ENCODE data around the gene TMEM119. TPM values are rescaled to one million over a fixed set of nuclear protein-coding genes. Genes with fewer than 3 reads are reported as not detected.
"Not testable (repeated sequence)": the region's sequence is repeated elsewhere in the genome, so short reads cannot be mapped to it uniquely, and the experiment has no call there.

Gene TMEM119
- total RNA-seq, 1 experiment from 2014 or later, result 0.58 TPM

DNA sequence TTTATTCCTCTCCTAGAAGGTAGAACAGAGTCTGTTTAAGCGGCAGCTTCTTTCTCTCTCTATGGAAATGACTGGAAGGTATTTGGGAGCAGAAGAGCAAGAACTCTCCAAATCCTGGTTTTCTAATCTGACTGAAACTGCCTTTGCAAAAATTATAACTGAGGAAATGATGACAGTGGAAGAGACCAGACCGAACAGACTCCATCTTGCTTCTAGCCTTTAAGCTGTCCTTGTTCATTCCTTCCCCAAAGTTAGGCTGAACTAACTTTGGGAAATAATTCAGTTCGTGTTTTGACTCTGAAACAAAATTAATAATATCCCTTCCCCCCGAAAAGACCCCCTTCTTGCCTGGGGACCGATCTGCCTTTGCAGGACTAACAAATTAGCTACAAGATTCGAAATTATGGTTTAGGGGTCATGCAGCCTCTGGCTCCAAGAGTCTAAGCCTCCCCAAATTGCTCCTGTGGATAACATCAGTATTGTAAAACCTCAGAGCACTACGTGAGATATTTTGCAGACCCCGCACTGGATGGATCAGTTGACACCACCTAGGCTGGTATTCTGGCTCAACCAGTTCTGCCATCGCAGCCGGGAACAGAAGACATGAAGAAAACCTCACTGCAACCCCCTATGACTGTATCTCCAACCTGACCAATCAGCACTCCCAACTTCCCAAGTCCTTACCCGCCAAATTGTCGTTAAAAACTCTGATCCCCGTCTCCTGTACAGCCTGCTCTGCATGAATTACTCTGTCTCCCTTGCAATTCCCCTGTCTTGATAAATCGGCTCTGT is 21.7 kb upstream of the TMEM119 start:
- in situ Hi-C loops (cut with HindIII; ENCODE audit: low sequenced_read_pairs), result no loop called here

DNA sequence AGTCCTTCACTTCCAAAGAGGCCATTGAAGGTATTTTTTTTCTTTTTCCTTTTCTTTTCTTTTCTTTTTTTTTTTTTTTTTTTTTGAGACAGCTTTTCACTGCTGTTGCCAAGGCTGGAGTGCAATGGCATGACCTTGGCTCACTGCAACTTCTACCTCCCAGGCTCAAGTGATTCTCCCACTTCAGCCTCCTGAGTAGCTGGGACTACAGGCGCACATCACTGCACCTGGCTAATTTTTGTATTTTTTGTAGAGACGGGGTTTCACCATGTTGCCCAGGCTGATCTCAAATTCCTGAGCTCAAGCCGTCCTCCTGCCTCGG is 21.0 kb upstream of the TMEM119 start:
- DNase-seq (ENCODE audit: low spot score); in situ Hi-C loops (cut with HindIII; ENCODE audit: low sequenced_read_pairs): not testable (repeated sequence)

More for the DNA sequence above, 21.7 kb upstream of the TMEM119 start:
- DNase-seq (ENCODE audit: low spot score), result no peak

DNA sequence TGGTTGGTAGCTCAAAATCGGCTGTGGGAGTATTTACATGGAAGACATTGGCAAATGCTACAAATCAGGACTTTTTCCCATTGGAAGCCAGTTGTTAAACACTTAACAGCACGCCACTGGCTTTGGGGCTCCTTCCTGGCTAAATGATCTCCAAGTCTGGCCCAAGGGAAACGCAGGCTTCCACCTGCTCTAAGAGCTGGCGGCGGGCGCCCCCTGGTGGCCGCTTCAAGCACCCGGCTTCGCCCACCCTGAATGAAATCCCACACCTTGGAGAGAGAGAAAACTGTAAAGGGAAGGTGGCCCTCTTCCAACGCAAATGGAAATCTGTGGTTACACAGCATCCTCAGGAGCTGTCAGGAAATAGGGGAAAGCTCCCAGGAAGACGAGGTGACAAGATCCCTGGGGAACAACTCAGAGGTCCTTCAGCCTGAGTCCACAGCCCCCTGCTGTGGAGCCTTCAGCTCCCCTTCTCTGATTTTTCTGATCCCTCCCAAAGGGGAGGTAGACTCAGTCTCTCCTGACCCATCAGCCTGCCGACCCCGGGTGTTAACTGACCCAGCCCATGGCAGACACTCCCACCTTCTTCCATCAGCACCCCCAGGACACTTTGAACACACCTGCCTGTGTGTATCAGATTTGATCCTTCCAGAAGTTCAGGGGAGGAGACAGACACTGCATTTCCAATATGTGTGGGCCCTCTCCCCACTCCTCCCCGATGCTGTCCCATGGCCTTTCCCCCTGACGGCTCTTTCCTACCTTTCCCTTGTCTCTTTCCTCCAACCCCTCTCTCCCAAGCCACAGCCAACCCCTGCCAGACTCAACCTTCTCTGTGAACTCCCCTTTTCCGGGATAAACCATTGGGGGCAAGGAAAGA is 20.4 kb upstream of the TMEM119 start:
- peak; percentile 79 for DNase-seq (ENCODE audit: low spot score)
- in situ Hi-C loops (cut with HindIII; ENCODE audit: low sequenced_read_pairs), result no loop called here

DNA sequence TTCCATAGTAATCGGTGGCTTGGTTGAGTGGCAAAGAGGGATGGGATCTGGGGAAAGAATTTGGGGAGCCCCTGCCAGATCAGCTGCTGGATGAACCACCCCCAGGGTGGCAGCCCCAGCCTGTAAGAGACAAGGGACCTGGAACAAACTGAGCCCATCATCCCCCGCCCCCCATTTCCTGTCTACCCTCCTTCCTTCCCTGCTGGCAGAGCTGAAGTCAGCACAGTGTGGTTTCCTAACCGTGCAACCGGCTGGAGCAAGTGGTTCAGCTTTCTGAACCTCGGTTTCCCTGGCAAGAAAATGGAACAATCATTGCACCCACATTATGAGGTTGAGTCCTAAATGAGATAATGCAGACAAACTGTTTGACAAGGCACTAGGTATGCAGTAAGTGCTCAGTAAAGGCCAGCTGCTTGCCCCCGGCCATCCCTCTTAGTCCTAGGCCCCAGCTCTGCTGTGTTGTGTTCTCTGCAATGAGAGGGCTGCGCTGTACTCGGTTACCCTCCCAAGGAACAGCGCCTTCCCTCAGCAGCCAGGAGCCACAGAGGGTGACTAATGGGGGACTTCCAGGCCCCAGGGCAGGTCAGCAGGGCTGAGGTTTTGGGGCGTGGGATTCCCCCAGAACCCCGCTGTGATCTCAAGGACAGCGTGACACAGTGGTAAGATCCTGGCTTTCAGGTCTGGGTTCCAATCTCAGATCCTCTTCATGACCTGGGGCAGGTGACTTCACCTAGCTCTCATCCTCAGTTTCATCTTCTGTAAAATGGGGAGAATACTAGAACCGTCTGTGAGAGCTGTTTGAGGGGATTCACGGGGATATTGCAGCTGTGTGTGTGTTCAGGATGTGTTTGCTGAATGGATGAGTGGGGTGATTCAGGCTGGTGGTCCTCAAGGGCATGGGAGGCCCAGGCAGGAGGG is 19.3 kb upstream of the TMEM119 start:
- in situ Hi-C loops (cut with HindIII; ENCODE audit: low sequenced_read_pairs), result no loop called here
- no peak for DNase-seq (ENCODE audit: low spot score)

DNA sequence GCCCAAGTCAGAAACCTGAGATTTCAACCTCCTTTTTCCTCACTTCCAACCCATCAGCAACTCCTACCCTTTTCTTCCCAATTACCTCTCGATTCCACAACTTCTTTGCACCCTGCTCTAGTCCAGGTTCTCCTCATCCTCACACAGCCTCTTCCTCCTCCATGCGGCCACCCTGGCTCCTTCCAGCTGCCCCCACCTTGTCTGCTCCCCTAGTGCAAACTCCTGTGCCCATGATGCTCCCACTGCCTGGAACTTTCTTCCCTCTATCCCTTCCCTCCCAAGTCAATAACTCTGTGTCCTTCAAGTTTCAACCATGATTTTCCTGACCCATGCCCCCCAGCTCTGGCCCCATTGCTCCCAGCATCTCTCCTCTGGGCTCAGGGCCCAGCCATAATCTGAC is 18.5 kb upstream of the TMEM119 start:
- no peak for DNase-seq (ENCODE audit: low spot score)
- in situ Hi-C loops (cut with HindIII; ENCODE audit: low sequenced_read_pairs), result no loop called here

DNA sequence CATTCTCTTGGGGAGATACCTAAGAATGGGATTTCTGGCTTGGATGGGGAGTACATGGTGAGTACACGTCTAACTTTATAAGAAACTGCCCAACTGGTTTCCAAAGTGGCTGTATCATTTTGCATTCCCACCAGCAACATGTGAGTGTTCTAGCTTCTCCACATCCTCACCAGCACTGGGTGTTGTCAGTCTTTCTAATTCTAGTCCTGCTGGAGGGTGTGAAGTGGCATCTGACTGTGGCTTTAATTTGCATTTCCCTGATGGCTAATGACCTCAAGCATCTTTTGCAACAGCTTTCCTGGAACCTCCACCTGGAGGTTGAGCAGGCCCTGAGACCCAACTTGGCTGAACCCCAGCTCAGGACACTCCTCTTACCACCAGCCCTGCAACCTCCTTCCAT is 18.0 kb upstream of the TMEM119 start:
- no peak for DNase-seq (ENCODE audit: low spot score)
- in situ Hi-C loops (cut with HindIII; ENCODE audit: low sequenced_read_pairs), result no loop called here

DNA sequence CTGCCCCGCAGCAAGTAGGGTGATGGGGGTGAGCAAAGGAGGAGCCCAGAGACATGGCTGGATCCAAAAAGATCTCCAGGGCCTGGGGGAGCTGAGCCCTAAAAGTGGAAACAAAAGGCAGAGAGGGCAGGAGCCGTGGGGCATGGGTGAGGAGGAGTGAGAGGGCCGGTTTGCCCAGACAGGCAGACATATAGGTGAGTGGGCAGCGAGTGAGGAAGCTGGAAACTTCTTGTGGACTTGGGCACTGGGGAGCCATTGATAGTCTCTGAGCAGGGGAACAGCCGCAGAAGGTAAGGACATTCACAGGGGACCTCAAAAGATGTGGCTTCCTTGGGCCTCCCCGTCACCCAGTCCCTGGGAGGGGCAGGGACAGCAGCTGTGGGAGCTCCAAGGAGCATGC is 16.8 kb upstream of the TMEM119 start:
- in situ Hi-C loops (cut with HindIII; ENCODE audit: low sequenced_read_pairs), result no loop called here
- DNase-seq (ENCODE audit: low spot score), result no peak

DNA sequence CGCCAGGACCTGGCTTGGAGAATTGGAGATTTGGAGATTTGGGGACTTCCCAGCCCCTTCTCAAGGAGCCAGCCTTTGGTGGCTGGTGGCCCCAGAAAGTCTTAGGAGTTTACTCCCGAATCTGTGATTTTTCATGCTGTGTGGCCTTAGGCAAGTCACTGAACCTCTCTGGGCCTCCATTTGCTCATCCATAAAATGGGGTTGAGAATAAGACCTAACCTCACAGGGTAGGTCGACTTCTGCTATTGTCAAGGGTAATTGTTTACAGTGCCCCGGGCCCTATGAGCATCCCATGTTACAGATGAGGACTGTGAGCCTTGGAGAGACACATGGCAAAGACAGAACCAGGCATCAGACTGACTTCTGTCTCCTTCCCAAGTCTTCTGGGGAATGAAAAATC is 16.2 kb upstream of the TMEM119 start:
- no peak for DNase-seq (ENCODE audit: low spot score)
- in situ Hi-C loops (cut with HindIII; ENCODE audit: low sequenced_read_pairs), result no loop called here

DNA sequence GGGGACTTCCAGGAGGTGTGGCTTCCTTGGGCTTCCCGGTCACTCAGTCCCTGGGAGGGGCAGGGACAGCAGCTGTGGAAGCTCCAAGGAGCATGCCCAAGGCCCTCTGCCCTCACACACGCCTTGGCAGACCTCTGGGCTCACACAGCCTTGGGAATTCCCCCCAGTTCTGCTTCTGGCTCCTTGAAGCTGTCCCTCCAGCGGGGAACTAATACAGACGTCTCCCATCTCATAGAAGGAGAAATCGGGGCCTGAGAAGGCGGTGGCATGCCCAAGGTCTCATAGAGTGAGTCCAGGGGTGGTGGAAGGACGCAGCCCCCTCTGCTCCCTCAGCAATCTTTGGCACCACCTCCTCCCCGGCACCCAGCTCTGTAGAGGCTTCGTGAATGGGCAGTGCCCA is 15.7 kb upstream of the TMEM119 start:
- in situ Hi-C loops (cut with HindIII; ENCODE audit: low sequenced_read_pairs), result no loop called here
- DNase-seq (ENCODE audit: low spot score), result no peak

DNA sequence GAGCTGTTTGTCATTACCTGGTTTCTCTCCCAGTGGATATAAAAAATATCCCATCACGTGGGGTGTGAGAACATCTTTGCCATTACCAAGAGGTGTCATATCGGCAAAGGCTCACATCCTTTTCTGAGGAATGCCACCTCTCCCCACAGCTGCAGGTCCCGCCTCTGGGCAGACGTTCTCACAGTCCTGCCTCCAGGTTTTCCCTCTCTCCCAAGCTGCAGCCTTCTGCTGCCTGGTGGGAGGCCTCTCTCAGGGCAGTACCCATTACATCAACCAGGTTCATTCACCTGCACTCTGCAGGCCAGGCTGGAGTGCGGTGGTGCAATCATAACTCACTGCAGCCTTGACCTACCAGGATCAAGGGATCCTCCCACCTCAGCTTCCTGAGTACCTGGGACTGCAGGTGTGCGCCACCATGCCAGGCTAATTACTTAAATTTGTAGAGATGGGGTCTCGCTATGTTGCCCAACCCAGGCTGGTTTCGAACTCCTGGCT is 15.0 kb upstream of the TMEM119 start:
- in situ Hi-C loops (cut with HindIII; ENCODE audit: low sequenced_read_pairs), result no loop called here
- DNase-seq (ENCODE audit: low spot score), result no peak

DNA sequence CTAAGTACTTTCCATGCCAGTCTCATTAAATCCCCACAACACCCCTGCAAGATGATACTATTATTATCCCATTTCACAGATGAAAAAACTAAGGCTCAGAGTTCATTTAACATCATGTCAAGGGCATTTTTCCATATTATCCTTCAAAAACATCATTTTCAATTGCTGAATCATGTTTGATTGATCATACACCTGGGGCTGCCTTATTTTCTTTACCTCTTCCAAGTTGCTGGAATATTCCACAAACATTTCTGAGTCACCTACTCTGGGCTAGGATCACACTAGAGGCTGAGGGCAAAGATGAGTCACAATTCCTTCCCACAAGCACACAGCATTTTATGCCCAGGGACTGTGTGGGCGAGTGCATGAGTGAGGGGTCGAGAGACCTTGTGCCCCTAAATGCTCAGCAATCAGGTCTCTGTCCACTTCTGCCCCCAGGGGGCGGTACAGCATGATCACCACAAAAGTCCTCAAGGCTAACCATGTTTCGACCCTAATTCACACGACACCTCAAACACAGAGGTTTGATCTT is 14.1 kb upstream of the TMEM119 start:
- in situ Hi-C loops (cut with HindIII; ENCODE audit: low sequenced_read_pairs), result no loop called here

DNA sequence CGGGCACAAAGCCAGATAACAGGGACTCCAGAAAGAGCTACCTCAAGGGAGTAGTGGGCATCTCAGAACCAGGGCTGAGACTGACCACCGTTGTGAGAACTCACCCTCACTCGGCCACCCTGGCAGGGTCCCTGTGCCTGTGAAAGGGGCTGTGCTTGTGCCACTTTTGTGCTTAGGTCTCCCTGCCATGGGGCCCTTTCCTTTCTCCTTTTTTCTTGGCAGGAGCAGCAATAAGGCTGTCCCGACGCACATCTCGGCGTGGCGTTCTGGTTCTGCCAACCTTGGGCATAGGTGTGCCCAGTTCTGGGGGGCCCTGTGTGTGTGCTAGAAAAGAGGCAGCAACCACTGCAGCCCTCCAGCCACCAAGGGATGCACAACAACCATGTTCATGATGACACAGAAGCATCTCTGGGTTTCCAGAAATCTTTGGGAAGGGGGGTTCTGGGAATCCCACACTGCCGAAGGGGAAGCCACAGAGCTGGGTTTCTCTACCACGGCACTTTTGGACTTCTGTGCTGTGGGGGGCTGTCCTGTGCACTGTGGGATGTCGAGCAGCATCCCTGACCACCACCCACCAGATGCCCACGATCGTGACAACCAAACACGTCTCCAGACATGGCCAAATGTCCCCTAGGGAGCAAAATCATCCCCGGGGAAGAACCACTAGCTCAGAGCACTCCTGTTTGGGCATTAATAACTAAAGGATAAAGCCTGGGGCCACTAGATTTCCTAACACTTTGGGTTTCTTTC is 13.1 kb upstream of the TMEM119 start:
- no peak for DNase-seq (ENCODE audit: low spot score)
- in situ Hi-C loops (cut with HindIII; ENCODE audit: low sequenced_read_pairs), result no loop called here

More for the DNA sequence above, 14.1 kb upstream of the TMEM119 start:
- no peak for DNase-seq (ENCODE audit: low spot score)

DNA sequence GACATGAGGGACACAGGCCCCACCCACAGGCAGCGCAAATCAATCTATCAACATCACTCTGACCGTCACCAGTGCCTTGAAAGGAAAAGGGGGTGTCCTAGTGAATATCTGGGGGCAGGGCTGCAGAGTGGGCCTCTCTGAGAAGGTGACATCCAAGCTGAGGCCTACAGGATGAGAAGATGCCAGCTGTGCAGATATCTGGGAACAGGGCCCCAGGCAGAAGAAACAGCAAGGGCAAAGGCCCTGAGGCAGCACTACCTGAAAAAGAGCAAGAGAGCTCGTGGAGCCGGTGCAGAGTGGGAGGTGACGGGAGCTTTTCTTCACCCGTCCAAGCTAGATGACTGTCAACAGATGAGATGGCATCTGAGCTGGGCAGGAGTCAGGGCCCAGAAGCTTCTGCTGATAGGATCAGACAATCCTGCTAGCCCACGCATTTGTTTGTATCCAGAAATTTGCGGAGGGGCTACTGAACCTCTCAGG is 12.5 kb upstream of the TMEM119 start:
- in situ Hi-C loops (cut with HindIII; ENCODE audit: low sequenced_read_pairs), result no loop called here

DNA sequence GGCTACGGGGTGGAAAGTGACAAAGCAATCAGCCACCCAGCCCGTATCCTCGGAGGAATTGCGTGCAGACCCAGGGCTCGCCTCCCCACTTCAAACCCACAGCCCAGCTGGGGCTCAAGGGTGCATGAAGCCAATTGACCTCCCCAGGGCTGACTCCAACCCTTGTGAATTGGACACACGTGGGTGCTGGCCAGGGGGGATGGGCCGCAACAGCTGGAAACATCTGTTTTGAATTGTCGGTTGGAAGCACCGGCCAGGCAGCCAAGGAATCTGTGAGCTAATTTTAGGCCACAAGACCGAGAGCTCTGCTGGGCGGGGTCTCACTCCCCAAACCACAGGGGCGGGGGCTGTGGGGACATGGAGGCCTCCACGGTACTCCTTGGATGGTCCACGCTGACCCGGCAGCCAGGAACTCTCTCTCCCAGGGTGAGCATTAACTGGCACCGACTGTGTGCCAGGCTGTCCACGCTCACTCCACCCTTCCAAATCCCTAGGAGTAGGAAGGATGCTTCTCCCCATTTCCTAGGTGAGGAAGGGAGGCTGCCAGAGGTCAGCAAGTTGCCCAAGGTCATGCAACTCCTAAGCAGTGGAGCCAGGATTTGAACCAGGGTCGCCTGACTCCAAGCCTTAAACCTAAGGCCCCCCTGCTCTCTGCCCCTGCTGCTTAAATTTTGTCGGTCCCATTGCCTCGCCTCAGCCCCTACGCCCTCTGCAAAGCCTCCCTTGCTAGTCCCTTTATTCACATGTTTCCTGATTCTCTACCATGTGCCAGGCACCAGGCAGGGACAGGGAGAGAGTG is 11.9 kb upstream of the TMEM119 start:
- no peak for DNase-seq (ENCODE audit: low spot score)
- in situ Hi-C loops (cut with HindIII; ENCODE audit: low sequenced_read_pairs), result no loop called here

More for the DNA sequence above, 12.5 kb upstream of the TMEM119 start:
- DNase-seq (ENCODE audit: low spot score), result no peak

DNA sequence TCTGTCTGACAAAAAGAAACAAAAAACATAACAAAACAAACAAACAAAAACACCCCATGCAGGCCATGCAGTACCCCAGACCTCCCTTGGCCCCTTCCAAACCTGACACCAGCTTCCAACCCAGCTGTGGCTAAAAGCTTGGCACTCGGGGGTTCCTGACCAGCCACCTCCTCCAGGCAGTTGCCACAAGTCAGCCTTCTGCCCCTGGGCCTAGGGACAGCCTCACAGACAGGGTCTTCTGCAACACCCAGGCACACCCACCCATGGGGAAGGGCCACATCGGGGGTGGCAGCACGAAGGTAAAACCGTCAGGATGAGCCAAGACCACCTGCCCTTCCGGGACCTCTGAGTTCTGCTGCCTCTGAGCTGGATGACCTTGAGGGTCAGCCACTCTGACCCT is 10.7 kb upstream of the TMEM119 start:
- DNase-seq (ENCODE audit: low spot score), result no peak
- in situ Hi-C loops (cut with HindIII; ENCODE audit: low sequenced_read_pairs), result no loop called here

DNA sequence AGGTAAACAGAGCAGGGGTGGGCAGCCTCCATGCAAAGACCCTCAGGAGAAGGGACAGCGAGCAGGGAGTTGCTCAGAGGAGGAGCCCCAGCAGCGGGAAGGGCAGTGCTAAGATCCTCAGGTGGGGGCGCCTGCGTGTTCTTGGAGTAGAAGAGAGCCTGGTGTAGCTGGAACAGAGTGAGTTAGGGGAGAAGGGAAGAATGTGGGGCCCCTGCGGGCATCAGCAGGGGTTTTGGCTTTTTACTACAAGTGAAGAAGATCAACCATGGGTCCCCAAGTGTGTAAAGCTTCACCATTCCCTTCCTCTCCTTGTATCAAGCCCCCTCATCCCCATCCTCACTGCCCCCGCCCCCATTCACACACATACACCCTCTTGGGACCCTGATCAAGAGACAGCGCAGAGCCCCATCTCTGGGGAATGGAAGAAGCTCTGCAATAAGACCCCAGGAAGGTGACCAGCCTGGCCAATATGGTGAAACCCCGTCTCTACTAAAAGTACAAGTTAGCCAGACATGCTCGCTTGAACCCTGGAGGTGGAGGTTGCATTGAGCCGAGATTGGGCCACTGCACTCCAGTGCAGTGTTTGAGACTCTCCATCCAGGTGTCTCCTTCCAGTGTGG is 10.2 kb upstream of the TMEM119 start:
- DNase-seq (ENCODE audit: low spot score), result no peak
- in situ Hi-C loops (cut with HindIII; ENCODE audit: low sequenced_read_pairs), result no loop called here

DNA sequence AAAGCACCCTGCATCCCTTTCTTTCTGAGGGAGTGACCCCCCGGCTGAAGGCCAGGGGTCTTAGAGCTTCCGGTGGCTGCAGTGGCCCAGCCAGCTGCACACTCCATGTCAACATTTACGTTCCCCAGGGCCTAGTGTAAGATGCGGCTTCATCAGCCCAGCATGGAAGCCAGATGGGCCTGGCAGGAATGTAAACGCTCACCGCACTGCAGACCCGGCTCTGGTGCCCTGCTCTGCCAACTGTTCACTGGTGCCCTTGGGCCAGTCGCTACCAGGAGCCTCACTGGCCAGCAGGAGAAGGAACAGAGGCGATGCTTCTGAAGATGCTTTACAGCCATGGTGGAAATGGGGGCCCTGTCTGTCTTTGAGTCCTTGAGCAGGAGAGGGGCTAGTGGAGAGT is 8.6 kb upstream of the TMEM119 start:
- DNase-seq (ENCODE audit: low spot score), result no peak
- in situ Hi-C loops (cut with HindIII; ENCODE audit: low sequenced_read_pairs), result no loop called here
